GM18526 (cell line): ENCODE data around the gene SMIM1.

ENCODE experiments used
- POLR2A ChIP-seq: IDR thresholded peaks from 3 replicates; pipeline ENCODE4 v1.6.1; 2011; ENCODE audit not compliant: insufficient read length; ENCODE audit errors: extremely low read depth

The SMIM1 gene

DNA sequence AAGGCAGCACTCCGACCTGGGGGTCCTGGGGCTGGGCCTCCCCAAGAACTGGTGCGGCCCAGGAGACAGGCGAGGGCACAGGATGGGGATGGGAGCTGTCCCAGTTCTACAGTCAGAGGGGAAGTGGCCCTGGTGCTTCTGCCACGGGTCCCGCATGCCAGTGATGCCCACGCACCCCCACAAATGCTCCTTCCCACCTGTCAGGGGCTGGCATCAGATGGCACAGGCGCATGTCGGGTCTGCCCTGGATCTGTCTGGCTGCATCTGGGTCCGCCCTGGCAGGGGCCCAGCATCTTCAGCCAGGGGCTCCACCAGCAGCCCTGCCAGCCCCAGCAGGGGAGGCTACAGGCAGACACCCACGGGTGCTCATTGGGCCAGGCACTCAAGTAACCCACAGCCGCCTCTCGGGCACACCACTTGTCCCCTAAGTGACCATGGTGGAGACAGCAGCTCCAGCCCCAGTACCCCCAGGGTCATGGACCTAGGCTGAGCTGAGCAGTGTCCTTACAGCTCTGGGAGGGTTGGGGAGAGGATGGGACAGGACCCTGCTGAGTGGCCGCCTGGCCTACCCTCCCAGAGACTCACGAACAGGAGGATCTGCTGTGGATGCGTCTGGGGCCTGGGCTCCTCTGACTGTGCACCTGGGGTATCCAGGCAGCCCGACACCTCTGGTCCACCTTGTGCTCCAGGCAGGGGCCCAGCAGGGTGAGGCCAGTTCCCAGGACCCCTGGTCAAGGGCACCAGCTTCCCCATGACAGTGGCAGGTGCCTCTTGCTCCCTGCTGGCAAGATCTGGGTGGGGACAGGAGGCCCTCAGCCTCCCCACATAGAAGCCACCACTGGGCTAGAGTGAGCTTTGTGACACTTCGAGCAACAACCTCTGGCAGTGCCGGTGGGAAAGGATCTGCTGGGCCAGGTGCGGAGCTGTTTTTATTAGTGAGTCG is 5.4 kb downstream of the SMIM1 start:
- no peak for TF ChIP-seq POLR2A

DNA sequence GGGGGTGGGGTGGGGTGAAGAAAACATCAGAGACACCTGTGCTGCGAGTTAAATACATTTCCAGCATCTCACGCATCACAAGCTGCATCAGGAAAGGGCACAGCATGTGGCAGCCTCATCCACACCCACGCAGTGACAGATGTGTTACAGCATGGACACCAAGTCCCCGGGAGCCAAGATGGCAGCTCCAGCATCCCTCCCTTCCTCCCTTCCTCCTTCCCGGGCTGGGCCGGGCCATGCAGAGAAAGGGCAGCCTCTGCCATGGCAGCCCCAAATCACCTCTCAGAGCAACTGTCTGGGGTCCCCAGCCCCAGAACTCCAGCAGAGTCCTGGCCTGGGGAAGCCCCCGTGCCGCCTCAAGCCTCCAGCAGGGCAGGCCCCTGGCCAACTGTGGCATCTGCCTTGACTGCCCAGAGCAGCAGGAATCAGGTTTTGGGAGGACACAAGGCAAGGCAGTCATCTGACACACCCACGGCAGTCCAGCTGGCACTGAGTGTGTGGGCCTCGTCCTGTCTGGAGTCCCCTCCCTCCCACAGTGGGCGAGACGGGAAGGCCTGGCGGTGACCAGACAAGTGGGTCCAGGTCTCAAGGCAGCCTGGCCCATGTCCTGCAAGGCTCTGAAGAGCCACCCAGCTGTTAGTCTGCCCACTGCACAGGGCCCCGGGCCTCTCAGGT is 6.2 kb downstream of the SMIM1 start:
- TF ChIP-seq POLR2A, result no peak

DNA sequence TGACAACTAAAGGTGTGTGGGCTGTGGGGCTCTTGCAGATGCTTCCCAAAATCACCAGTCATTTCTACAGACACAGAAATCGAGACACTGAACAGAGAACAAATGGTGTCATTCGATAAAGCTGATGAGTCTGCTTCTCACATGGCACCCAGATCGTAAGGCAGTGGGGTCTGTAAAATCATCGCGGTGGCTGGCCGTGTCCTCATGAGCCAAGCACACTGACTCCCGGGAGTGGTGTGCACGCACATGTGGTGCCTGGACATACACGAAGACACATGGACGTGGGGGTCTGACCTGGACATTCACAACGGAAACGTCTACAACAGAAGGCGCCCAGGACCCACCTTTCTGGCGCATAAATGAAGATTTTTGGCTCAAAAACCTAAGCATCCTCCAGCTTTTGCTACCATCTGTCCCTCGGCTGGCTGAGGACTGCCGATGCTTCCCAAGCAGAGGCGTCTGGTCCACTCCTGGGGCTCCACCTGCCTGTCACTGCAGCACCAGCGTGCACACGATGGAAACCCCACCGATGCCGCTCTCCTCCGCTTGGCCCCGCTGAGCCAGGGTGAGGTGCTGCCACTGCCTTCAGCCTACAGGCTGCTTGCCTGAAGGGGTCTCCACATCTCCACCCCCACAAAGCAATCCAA is 6.8 kb downstream of the SMIM1 start:
- TF ChIP-seq POLR2A, result no peak

DNA sequence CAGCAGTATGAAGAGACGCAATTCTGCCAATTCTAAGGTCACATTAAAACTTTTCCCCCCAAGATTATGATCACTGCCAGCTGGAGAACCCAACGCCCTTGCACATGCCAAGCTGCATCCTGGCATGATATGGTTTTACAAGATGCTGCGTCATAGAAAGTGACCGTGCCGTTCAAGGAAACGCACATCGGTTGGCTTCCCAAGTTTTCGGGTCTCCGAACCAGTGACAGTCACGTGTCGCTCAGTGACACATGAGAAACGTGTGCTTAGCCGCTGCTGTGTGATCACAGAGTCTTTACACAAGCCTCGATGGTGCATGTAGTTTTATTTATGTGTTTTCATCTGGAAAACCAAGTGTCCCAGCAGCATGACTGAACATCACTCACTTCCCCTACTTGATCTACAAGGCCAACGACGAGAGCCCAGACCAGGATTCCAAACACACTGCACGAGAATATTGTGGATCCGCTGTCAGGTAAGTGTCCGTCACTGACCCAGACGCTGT is 7.4 kb downstream of the SMIM1 start:
- no peak for TF ChIP-seq POLR2A

DNA sequence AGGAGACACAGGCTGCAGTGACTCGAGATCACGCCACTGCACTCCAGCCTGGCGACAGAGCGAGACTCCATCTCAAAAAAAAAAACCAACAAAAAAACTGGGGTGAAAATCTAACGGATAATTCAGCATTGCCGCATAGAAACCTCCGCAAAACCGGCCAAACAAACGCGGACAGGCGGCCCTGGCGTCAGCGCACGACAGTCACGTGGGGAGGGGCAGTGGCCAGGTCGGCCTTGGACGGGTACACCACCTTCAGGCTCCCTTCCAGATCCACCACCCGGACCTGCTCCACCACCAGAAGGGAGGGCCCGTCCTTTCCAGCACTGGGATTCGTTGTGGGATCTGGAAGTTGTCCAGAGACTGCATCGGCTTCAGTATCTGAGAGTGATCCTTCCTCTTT is 8.4 kb downstream of the SMIM1 start:
- TF ChIP-seq POLR2A, result no peak

DNA sequence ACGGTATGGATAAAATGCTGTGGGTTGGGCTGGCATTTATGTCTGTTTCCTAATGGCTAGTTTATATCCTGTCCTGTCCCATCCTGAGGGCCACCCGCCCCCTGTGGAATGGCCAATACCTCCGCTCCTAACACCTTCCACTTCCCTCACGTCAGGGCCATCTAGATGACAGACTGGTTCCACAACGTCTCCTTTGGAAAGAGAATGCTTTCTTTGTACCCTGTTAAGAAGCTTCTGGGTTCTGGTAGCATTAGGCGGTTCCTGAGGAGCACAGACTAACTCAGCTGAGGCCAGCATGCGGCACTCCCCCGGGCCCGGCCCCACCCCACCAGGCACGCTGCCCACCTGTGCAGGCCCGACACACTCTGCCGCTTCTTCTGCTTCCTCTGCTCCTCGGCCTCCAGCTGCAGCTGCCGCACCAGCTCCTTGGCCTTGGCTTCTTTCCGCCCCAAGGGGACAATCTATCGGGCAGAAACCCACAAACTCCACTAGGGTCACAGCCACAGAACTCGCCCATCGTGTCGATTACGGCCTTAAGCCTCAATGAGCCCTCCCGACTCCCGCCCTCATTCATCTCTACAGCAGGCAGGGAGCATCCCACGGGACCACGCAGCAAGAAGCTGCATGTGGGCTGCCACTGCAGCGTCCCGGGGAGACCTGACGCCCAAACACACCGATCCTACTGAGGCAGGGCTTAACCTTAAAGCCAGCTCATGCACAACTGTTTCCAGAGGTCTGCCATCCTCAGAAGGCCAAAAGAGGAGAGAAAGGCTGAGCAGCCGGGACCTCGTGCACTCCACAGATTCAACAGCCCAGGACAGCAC is 11.3 kb downstream of the SMIM1 start:
- TF ChIP-seq POLR2A, result no peak

DNA sequence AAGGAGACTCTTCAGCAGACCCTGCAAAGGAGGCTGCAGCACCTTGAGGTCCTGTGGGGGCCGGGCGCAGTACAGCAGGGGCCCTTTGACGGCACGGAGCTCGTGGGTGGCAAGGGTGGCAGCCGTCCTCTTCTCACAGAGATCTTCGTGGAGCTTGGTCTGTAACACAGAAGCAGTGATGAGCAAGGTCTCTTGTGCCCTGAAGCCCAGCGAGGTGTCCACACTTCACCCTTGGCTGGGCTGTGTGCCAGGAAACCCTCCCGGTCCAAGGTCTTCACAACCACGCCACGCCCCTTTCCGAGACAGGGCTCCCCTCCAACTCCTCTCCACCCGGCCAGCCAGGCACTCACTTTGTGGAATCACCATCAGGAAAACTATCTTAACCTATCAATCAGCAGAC is 12.5 kb downstream of the SMIM1 start:
- no peak for TF ChIP-seq POLR2A

DNA sequence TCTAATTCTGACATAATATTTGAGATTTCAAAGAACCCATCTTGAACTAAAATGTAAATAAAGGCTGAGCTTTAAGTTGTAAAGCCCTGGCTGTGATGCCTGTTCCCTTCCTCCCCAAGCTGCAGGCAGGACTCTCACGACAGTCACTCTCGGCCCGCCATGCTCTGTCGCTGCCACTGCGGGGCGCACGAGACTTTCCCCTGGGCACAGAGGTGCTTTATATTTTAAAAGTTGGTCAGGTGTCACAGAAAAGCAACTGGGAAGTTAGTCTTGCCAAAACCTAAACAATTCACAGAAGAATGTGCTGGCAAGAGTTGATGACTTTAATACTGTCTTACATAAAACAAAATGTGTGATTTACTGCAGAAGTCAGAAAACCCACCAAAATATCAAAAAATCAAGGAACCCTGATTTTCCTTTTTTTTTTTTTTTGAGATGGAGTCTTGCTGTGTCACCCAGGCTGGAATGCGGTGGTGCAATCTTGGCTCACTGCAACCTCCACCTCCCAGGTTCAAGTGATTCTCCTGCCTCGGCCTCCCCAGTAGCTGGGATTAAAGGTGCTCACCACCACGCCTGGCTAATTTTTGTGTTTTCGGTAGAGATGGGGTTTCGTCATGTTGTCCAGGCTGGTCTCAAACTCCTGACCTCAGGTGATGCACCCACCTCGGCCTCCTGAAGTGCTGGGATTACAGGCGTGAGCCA is 13.1 kb downstream of the SMIM1 start:
- TF ChIP-seq POLR2A, result no peak

DNA sequence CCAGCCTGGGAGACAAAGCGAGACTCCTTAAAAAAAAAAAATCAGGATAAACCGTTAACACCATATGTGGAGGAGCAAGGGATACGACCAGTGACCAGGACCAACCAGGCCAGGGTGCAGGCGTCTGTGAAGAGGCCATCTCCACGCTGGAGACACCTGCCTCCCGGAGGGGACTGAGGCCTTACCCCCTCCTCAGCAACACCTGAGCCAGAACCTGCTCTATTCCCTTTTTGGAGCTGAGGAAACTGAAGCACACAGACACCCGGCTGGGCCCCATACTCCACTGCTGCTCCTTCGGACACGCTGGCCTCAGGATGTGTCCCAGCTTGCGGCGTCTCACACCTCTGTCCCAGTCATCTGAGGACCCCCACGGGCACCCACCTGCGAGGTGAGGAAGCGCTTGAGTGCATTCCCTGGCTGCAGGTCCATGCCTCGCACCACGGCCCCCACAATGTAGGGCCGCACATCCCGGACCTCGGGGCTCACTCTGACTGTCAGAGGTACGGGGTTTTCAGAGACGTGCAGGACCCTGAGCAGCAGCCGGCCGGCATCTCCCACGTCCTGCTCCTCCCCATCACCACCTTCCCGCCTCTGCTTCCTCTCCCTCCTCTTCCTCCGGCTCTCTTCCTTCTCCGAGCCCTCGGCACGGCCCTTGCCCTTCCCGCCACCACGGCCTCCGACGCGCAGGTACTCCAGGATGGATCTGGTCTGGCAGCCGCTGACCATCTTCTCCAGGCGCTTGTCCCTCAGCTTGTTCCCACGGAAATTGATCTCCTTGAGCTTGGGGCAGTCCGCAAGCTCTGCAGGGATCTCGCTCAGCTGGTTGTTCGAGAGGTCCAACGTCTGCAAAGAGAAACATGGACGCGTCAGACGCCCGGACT is 14.2 kb downstream of the SMIM1 start:
- no peak for TF ChIP-seq POLR2A

DNA sequence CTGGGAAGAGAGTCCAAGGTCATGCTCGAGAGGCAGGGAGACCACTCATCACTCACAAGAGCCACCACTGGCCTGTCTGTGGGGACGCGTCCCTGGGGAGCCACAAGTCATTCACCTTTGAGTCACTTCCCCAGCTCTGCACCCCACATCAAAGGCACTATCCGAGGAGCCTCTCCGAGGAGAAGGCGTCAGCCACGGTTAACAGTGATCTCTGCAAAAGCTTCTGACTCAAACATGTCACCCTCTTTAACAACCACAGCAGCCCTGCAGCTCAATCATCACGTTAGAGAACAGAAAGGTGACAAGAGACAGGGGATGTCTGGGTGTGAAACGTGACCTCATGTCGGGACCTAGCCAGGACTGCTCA is 14.8 kb downstream of the SMIM1 start:
- TF ChIP-seq POLR2A, result no peak

DNA sequence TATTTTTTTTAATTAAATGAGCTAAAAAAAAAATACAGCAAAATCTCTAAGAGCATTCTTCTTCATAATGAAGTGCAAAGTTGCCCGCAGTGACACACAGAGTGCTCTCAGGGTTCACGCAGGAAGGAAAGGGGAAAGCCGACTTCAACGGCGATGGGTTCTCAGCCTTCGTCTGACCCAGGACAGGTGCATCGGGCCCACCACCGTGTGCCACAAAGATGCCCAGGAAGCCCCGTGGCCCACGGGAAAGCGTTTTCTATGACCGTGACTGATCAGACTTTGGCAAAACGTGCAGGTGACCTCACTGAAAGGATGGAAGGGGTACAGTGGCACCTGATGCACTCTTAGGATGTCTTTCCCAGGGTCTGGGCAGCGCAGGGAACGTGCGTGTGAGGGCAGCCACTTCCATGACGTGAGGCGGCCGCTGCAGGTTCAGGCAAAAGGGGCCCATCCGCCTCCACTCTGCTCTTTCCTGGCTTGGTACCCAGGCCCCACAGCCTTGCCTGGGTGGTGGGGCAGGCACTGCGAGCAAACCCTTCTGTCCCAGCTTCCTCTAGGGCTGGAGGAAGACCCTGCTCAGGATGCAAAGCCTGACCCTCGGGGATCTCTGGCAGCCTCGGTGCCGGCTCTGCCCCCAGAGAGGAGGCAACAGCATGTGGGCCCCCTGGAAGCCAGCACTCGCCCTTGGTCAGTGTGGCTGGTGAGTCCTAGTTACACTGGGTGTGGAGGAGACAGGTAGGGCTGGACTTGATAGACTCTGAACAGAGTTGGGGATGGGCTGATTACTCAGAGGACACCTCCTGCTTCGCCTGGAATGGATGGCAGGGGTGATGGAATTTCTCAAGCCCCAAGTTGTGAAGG is 15.4 kb downstream of the SMIM1 start:
- TF ChIP-seq POLR2A, result no peak

DNA sequence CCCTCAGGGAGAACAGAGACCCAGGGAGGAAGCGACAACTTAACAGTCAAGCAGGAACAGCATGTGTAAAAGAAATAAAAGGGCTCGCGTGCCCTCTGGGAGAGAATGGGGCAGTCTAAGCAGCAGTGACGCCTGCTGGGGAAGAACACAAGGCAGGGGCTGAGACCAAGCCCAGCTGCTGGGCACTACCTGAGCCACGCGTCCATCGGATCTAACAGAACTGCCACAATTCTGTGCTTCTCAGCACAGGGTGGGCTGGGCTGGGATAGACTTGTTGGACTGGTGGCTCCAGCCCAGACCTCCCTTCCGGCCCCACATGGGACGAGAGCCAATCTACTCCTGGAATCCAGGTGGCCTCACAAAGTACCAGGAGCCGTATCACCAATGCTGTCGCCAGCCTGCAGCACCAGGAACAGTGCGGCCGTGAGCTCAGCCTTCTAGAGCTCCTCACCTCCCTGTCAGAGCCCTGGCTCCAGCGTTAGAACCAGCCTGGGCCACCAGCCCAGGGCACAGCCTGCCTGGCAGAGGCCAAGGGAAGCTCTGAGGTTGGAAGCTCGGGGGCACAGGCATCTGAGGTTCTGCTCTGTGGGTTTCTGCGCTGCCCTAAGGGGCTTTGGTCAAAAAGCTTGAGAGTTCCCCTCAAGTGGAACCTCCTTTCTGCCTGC is 16.3 kb downstream of the SMIM1 start:
- no peak for TF ChIP-seq POLR2A
